Loucy (cell line): ENCODE measurements around the gene LACTBL1.
"Not testable (repeated sequence)": the region's sequence is repeated elsewhere in the genome, so short reads cannot be mapped to it uniquely, and the experiment has no call there.

Source experiments
- H2AFZ ChIP-seq: fragments of 200-600 bp; sonication (generic); 2 replicates; pipeline ENCODE4 v1.6.0; 2016; ENCODE audit warnings: antibody characterized with exemption, mild to moderate bottlenecking, low read length, moderate library complexity
- H3F3A ChIP-seq: fragments of 200-600 bp; 2 replicates; pipeline ENCODE4 v1.6.0; 2016; ENCODE audit warnings: antibody characterized with exemption, low read depth, mild to moderate bottlenecking
- H3K27me3 ChIP-seq: fragments of 200-600 bp; sonication (generic); 2 replicates; pipeline ENCODE4 v1.6.1; 2014; ENCODE audit warnings: low read length, mild to moderate bottlenecking; ENCODE audit not compliant: insufficient read depth, poor library complexity, severe bottlenecking
- H3K36me3 ChIP-seq: fragments of 200-600 bp; sonication (generic); 2 replicates; pipeline ENCODE4 v1.6.1; 2016; ENCODE audit warnings: low read length; ENCODE audit not compliant: insufficient read depth
- H3K4me1 ChIP-seq: fragments of 200-600 bp; sonication (generic); 2 replicates; pipeline ENCODE4 v1.5.1; 2014; ENCODE audit warnings: low read length, mild to moderate bottlenecking; ENCODE audit not compliant: insufficient read depth, poor library complexity, severe bottlenecking
- H3K4me2 ChIP-seq: fragments of 200-600 bp; sonication (generic); 2 replicates; pipeline ENCODE4 v1.6.0; 2014; ENCODE audit warnings: antibody characterized with exemption, low read length, low read depth, mild to moderate bottlenecking; ENCODE audit not compliant: poor library complexity, severe bottlenecking
- H3K4me3 ChIP-seq: fragments of 200-600 bp; sonication (generic); 2 replicates; pipeline ENCODE4 v1.5.1; 2014; ENCODE audit warnings: low read length, mild to moderate bottlenecking, mixed read lengths; ENCODE audit not compliant: poor library complexity, severe bottlenecking
- H3K79me2 ChIP-seq: fragments of 200-600 bp; sonication (generic); 2 replicates; pipeline ENCODE4 v1.6.1; 2014; ENCODE audit warnings: low read length; ENCODE audit not compliant: insufficient read depth
- H3K9ac ChIP-seq: fragments of 200-600 bp; sonication (generic); 2 replicates; pipeline ENCODE4 v1.6.0; 2014; ENCODE audit warnings: mild to moderate bottlenecking, low read depth, low read length, moderate library complexity; ENCODE audit not compliant: poor library complexity, severe bottlenecking
- H3K9me2 ChIP-seq: fragments of 200-600 bp; sonication (generic); replicated peaks from 2 replicates; pipeline ENCODE4 v1.6.1; 2016; ENCODE audit warnings: low read depth, low read length, mixed read lengths
- H3K9me3 ChIP-seq: fragments of 200-600 bp; sonication (generic); 2 replicates; pipeline ENCODE4 v1.6.1; 2014; ENCODE audit warnings: mild to moderate bottlenecking, antibody characterized with exemption, low read length, low read depth; ENCODE audit not compliant: insufficient read depth
- H4K20me1 ChIP-seq: fragments of 200-600 bp; sonication (generic); 2 replicates; pipeline ENCODE4 v1.6.0; 2014; ENCODE audit warnings: antibody characterized with exemption, low read length, mild to moderate bottlenecking; ENCODE audit not compliant: insufficient read depth, poor library complexity, severe bottlenecking
- CTCF ChIP-seq: fragments of 200-600 bp; sonication (generic); conservative IDR thresholded peaks from 2 replicates; pipeline ENCODE4 v1.5.1; 2014; ENCODE audit warnings: mild to moderate bottlenecking, antibody characterized with exemption, low read length
- EZH2phosphoT487 ChIP-seq: fragments of 200-600 bp; IDR thresholded peaks from 2 replicates; pipeline ENCODE4 v1.6.1; 2018; ENCODE audit warnings: antibody characterized with exemption, mild to moderate bottlenecking, moderate library complexity, borderline replicate concordance

Gene LACTBL1

GRCh38 chr1:23004112-23004511 lies 31.4 kb upstream of the LACTBL1 start:
- Histone ChIP-seq H2AFZ (no peak overlapping the region), H3K27me3 (no peaks in the 10 kb centered on the region), H3K4me2 (no peak overlapping the region), H3K9me3 (no peaks in the 10 kb centered on the region), H3K79me2 (no peaks in the 10 kb centered on the region), H3K4me3 (no peak overlapping the region), H3K9ac (no peak overlapping the region), H3K36me3 (no peaks in the 10 kb centered on the region), H4K20me1 (no peaks in the 10 kb centered on the region), H3K4me1 (no peaks in the 10 kb centered on the region), H3K9me2 (no peaks in the 10 kb centered on the region), H3F3A (no peaks in the 10 kb centered on the region)
- no peak for TF ChIP-seq EZH2phosphoT487
- TF ChIP-seq CTCF = no peak

DNA sequence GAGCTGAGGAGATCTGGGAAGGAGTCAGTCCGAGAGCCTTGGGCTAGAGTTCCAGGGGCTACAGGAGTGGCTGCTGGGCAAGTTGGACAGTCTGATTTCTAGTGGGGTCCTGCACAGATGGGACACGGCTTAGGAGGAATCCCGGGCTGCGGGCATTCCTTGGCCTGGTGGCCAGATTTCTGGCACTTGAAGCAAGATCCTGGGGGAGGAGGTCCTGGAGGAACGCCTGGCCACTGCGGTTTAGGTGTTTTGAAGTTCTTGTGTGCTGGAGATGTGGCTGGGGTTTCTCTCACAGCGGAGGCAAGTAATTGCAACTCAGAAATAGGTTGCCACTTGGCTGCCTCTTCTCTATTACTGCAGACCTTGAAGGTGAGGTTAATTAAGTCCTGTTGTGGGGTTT lies 29.6 kb upstream of the LACTBL1 start:
- not testable (repeated sequence) for H3K79me2 ChIP-seq, H4K20me1 ChIP-seq, H3K27me3 ChIP-seq, H3F3A ChIP-seq, H3K9me2 ChIP-seq, H3K9ac ChIP-seq, H3K4me1 ChIP-seq, H2AFZ ChIP-seq, H3K4me2 ChIP-seq, H3K36me3 ChIP-seq, H3K4me3 ChIP-seq, H3K9me3 ChIP-seq

GRCh38 chr1:23000133-23000532 lies 27.5 kb upstream of the LACTBL1 start:
- not testable (repeated sequence) for H3K9ac ChIP-seq, H3K4me1 ChIP-seq, H3K79me2 ChIP-seq, H3K9me3 ChIP-seq, H3K4me2 ChIP-seq, H3F3A ChIP-seq, H3K4me3 ChIP-seq, H3K9me2 ChIP-seq, H4K20me1 ChIP-seq, H3K27me3 ChIP-seq, H2AFZ ChIP-seq, H3K36me3 ChIP-seq

GRCh38 chr1:22997528-22997927 lies 24.9 kb upstream of the LACTBL1 start:
- not testable (repeated sequence) for H3K9me2 ChIP-seq, H2AFZ ChIP-seq, H3K4me1 ChIP-seq, H3K27me3 ChIP-seq, H3K36me3 ChIP-seq, H3F3A ChIP-seq, H3K4me3 ChIP-seq, H3K4me2 ChIP-seq, H3K79me2 ChIP-seq, H4K20me1 ChIP-seq, H3K9ac ChIP-seq
- peaks cover 12% of the 10 kb centered on the region; the same call in 1 of the 2 replicates for H3K9me3 ChIP-seq

DNA sequence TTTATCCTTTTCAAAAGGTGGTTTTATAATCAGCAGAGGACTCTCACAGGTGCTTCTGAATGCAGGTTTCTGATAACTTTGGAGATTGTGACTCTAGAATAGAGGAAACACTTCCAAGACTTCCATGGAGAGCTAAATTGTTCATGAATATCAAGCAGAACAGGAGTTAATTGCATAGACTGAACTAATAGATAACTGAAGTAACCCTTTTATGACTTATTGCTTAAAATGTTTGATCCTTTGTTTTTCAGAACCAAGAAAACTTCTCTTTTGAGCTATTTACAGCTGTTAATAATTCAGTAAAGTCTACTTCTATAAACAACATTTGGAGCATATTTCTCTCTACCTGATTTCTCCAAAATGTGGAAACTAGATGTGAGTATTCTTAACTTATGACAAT lies 23.1 kb upstream of the LACTBL1 start:
- no peaks in the 10 kb centered on the region for H4K20me1 ChIP-seq
- H3K27me3 ChIP-seq = no peaks in the 10 kb centered on the region
- H2AFZ ChIP-seq = no peak overlapping the region
- H3K9me3 ChIP-seq = peaks cover 12% of the 10 kb centered on the region; the same call in 1 of the 2 replicates
- no peak overlapping the region for H3K4me3 ChIP-seq
- no peaks in the 10 kb centered on the region for H3K36me3 ChIP-seq
- no peak for TF ChIP-seq CTCF
- H3K9me2 ChIP-seq = no peaks in the 10 kb centered on the region
- H3K4me1 ChIP-seq = no peaks in the 10 kb centered on the region
- H3F3A ChIP-seq = no peaks in the 10 kb centered on the region
- H3K9ac ChIP-seq = no peak overlapping the region
- H3K79me2 ChIP-seq = no peaks in the 10 kb centered on the region
- H3K4me2 ChIP-seq = no peak overlapping the region

GRCh38 chr1:22993220-22993795 lies 20.6 kb upstream of the LACTBL1 start:
- H4K20me1 ChIP-seq, H3K4me2 ChIP-seq, H3K4me1 ChIP-seq, H3K9me2 ChIP-seq, H3K9ac ChIP-seq, H3K27me3 ChIP-seq, H3F3A ChIP-seq, H3K4me3 ChIP-seq, H3K36me3 ChIP-seq, H2AFZ ChIP-seq, H3K79me2 ChIP-seq: not testable (repeated sequence)
- peaks cover 12% of the 10 kb centered on the region; the same call in 1 of the 2 replicates for H3K9me3 ChIP-seq
